ENCODE measurements around the gene NUP210. TPM values are rescaled to one million over a fixed set of nuclear protein-coding genes. Genes with fewer than 3 reads are reported as not detected.

Gene NUP210
- total and polyA plus RNA-seq, 2 donors (not counting 3 experiments of a cell fraction or from before 2014, with no cell fraction given): 0.14 to 0.84 TPM

DNA sequence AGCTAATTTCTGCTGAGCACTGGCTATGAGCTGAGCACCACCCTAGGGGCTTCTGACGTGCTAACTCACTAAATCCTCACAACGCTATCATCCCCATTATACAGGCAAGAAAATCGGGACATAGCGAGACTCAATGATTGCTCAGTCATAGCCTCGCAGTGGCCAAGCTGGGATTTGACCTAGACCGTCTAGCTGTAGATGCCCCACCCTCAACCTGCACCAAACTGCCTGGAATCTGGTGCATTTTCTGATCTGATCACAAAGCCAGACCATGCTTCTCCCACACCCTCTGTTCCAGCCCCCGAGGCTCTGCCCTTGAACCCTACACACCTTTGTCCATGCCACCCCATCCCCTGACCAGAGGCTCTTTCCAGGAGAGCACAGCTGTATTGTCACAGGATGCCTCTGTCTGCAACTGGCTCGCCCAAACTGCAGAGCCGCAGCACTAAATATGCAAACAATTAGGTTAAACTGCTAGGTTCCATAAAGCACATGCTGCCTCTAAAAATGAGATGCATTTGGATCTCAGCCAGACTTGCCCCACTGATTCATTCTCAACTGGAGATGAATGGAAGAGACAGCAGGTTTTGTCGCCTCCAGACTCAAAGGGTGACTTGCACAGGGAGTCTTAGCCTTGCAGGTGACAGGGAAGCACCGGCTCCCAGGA, 95.2 kb downstream of the NUP210 start:
- Histone ChIP-seq H3K9ac (replicated peaks; ENCODE audit: extremely low read depth, insufficient read depth, low read length) (no peak overlapping the region), H4K20me1 (replicated peaks; ENCODE audit: control insufficient read depth, extremely low read depth, insufficient read depth, low read length) (no peaks in the 10 kb centered on the region), H3K4me3 (replicated peaks in 1 of 3; ENCODE audit: insufficient read depth in 1 of 3, low read depth in 1 of 3, low read length in 3 of 3) (no peak overlapping the region), H3K27ac (ENCODE audit: insufficient read depth, low read depth, low read length) (no peak overlapping the region), H3K9me1 (replicated peaks; ENCODE audit: control insufficient read depth, extremely low read depth, insufficient read depth, low read length) (no peaks in the 10 kb centered on the region), H3K4me1 (ENCODE audit: control insufficient read depth, extremely low read depth, insufficient read depth, low read length) (no peaks in the 10 kb centered on the region), H2AFZ (ENCODE audit: low read depth, low read length) (no peak overlapping the region), H3K27me3 (ENCODE audit: control insufficient read depth in 2 of 2, insufficient read depth in 2 of 2, low read length in 2 of 2) (no peaks in the 10 kb centered on the region), H3K36me3 (ENCODE audit: control insufficient read depth in 2 of 2, extremely low read depth in 1 of 2, insufficient read depth in 2 of 2, low read length in 2 of 2) (no peaks in the 10 kb centered on the region), H3K4me2 (ENCODE audit: insufficient read depth, low read length) (no peak overlapping the region), H3K9me3 (replicated peaks; ENCODE audit: control insufficient read depth, insufficient read depth, low read length) (no peaks in the 10 kb centered on the region), H3K79me2 (ENCODE audit: control insufficient read depth, insufficient read depth, low read length) (no peaks in the 10 kb centered on the region)
- ChIA-PET POLR2A (no interaction called here), CTCF (interaction anchor here (0.9 kb wide), 1 partner anchor 233 kb away, joined by 3 read pairs; no protein-coding TSS in a partner anchor)
- TF ChIP-seq FOS (IDR thresholded peaks at IDR 0.05; ENCODE audit: borderline replicate concordance, insufficient read depth, low read length) (no peak), GATA2 (IDR thresholded peaks at IDR 0.05; ENCODE audit: insufficient read depth, insufficient read length, low read depth, low read length) (no peak), EZH2 (IDR thresholded peaks at IDR 0.05; ENCODE audit: borderline replicate concordance, low read depth, low read length, severe bottlenecking) (no peak), POLR2A (IDR thresholded peaks at IDR 0.05; ENCODE audit: low read depth, low read length) (no peak), JUN (IDR thresholded peaks at IDR 0.05; ENCODE audit: borderline replicate concordance, insufficient read depth, insufficient read length, low read depth) (no peak), POLR2AphosphoS5 (IDR thresholded peaks at IDR 0.05; ENCODE audit: insufficient read depth, low read depth, low read length) (no peak), MYC (IDR thresholded peaks at IDR 0.05; ENCODE audit: low read depth, low read length) (no peak)
- TF ChIP-seq, protein P1, sequence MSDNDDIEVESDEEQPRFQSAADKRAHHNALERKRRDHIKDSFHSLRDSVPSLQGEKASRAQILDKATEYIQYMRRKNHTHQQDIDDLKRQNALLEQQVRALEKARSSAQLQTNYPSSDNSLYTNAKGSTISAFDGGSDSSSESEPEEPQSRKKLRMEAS (IDR thresholded peaks at IDR 0.05; ENCODE audit: insufficient read depth, insufficient read length): no peak
- TF ChIP-seq, protein P2, sequence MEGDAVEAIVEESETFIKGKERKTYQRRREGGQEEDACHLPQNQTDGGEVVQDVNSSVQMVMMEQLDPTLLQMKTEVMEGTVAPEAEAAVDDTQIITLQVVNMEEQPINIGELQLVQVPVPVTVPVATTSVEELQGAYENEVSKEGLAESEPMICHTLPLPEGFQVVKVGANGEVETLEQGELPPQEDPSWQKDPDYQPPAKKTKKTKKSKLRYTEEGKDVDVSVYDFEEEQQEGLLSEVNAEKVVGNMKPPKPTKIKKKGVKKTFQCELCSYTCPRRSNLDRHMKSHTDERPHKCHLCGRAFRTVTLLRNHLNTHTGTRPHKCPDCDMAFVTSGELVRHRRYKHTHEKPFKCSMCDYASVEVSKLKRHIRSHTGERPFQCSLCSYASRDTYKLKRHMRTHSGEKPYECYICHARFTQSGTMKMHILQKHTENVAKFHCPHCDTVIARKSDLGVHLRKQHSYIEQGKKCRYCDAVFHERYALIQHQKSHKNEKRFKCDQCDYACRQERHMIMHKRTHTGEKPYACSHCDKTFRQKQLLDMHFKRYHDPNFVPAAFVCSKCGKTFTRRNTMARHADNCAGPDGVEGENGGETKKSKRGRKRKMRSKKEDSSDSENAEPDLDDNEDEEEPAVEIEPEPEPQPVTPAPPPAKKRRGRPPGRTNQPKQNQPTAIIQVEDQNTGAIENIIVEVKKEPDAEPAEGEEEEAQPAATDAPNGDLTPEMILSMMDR (IDR thresholded peaks at IDR 0.05; ENCODE audit: extremely low read depth in 1 of 2, insufficient read depth in 1 of 2, low read depth in 1 of 2, low read length in 2 of 2): no peak
- BruUV-seq (replicated peaks): no TSS peak
- no peak for FAIRE-seq
- no peak for DNase-seq (ENCODE audit: low read depth, low spot score)
- intact Hi-C loops (cut with micrococcal nuclease) (no loop called here), dilution Hi-C loops (cut with MboI; ENCODE audit: extremely low pct_ligation_motif_present, low sequenced_read_pairs) (no loop called here)

All from endothelial cell of umbilical vein (primary cell).